ENCODE measurements around the gene MRC2.

MRC2 gene

GRCh38 chr17:62722625-62723024 is 95.2 kb downstream of the MRC2 start:
- Histone ChIP-seq H3K27ac (replicated peaks) (no peak overlapping the region), H3K4me3 (replicated peaks; ENCODE audit: insufficient read depth, low read length) (no peak overlapping the region), H3K27me3 (ENCODE audit: insufficient read depth, poor library complexity, severe bottlenecking) (no peaks in the 10 kb centered on the region)
- TF ChIP-seq GABPA (IDR thresholded peaks at IDR 0.05; ENCODE audit: low read depth) (no peak), SPI1 (IDR thresholded peaks at IDR 0.05; ENCODE audit: borderline replicate concordance, low read depth) (no peak), POLR2AphosphoS5 (IDR thresholded peaks at IDR 0.05; ENCODE audit: low read depth) (no peak), REST (IDR thresholded peaks at IDR 0.05; ENCODE audit: insufficient replicate concordance, low read depth) (no peak)
- TF ChIP-seq, protein P1, sequence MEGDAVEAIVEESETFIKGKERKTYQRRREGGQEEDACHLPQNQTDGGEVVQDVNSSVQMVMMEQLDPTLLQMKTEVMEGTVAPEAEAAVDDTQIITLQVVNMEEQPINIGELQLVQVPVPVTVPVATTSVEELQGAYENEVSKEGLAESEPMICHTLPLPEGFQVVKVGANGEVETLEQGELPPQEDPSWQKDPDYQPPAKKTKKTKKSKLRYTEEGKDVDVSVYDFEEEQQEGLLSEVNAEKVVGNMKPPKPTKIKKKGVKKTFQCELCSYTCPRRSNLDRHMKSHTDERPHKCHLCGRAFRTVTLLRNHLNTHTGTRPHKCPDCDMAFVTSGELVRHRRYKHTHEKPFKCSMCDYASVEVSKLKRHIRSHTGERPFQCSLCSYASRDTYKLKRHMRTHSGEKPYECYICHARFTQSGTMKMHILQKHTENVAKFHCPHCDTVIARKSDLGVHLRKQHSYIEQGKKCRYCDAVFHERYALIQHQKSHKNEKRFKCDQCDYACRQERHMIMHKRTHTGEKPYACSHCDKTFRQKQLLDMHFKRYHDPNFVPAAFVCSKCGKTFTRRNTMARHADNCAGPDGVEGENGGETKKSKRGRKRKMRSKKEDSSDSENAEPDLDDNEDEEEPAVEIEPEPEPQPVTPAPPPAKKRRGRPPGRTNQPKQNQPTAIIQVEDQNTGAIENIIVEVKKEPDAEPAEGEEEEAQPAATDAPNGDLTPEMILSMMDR (IDR thresholded peaks at IDR 0.05; ENCODE audit: insufficient read depth, low read length), result no peak
- DNase-seq (ENCODE audit: low read depth in 1 of 2, low spot score in 1 of 2), result no peak

DNA sequence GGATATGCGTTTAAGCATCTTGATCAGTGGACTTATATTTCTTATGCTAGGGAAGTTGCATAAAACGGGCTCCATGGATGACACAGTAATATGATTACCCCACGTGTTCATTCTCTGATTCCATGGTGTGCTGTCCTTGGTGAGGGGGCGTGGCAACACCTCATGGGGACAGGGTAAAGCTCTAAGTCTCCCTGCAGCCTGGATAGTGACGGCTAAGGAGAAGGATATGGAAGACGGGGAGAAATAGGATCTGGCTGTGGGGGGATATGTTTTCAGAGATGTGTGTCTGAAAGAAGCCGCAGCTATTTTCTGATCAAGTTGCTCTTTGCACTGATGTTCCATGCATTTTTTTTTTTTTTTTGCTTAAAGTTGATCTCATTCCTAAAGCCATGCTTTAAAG is 96.4 kb downstream of the MRC2 start:
- H3K27ac ChIP-seq (replicated peaks), result no peak overlapping the region
- no peak for TF ChIP-seq POLR2AphosphoS5 (IDR thresholded peaks at IDR 0.05; ENCODE audit: low read depth)
- TF ChIP-seq, protein P1 (IDR thresholded peaks at IDR 0.05; ENCODE audit: insufficient read depth, low read length), result no peak
- no peak for TF ChIP-seq GABPA (IDR thresholded peaks at IDR 0.05; ENCODE audit: low read depth)
- TF ChIP-seq SPI1 (IDR thresholded peaks at IDR 0.05; ENCODE audit: borderline replicate concordance, low read depth), result no peak
- no peak for TF ChIP-seq REST (IDR thresholded peaks at IDR 0.05; ENCODE audit: insufficient replicate concordance, low read depth)
- no peaks in the 10 kb centered on the region for H3K27me3 ChIP-seq (ENCODE audit: insufficient read depth, poor library complexity, severe bottlenecking)
- no peak for DNase-seq (ENCODE audit: low read depth in 1 of 2, low spot score in 1 of 2)
- no peak overlapping the region for H3K4me3 ChIP-seq (replicated peaks; ENCODE audit: insufficient read depth, low read length)

DNA sequence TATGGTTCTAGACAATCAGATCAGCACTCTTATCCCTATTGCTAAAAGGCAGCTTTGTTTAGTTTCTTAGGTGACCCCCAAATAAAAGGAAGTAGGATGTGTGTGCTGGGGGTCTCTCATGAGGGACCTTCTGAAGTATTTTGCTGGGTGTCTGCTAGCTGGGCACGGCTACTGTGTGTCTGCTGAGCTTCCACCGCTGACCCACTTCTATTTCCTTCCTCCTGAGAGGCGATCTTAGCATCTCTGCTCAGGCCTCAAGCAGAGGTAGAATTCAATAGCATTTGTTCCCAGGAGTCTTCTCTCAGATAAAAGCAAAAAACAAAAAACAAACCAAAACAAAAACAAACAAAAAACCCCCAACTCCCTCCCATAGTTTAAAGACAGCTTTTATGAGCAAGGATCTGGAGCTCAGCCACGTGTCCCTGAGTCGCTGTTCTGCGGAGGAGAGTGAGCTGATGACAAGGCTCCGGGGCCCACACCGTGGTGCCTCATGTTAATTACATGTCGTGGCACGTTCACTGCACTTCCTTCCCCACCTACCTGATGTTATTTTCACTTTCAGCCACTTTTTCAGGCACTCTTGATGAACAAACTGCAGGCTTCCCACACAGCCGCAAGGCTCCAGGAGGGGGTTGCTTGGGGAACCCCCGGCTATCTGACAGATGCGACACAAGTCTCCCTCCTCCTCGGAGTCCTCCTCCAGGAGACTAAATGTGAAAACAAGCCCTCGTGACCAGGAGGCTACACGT is 97.1 kb downstream of the MRC2 start:
- DNase-seq (ENCODE audit: low read depth in 1 of 2, low spot score in 1 of 2), result no peak
- no peaks in the 10 kb centered on the region for H3K27me3 ChIP-seq (ENCODE audit: insufficient read depth, poor library complexity, severe bottlenecking)
- H3K4me3 ChIP-seq (replicated peaks; ENCODE audit: insufficient read depth, low read length), result no peak overlapping the region
- no peak overlapping the region for H3K27ac ChIP-seq (replicated peaks)
- TF ChIP-seq POLR2AphosphoS5 (IDR thresholded peaks at IDR 0.05; ENCODE audit: low read depth), result no peak
- TF ChIP-seq GABPA (IDR thresholded peaks at IDR 0.05; ENCODE audit: low read depth), result no peak
- no peak for TF ChIP-seq SPI1 (IDR thresholded peaks at IDR 0.05; ENCODE audit: borderline replicate concordance, low read depth)
- TF ChIP-seq REST (IDR thresholded peaks at IDR 0.05; ENCODE audit: insufficient replicate concordance, low read depth), result no peak
- TF ChIP-seq, protein P1 (IDR thresholded peaks at IDR 0.05; ENCODE audit: insufficient read depth, low read length), result no peak

Data from HL-60 (cell line).